Hematopoietic multipotent progenitor cell treated with erythropoietin and hydrocortisone succinate and interleukin-3 and kit ligand, for 17 days (in vitro differentiated cells): ENCODE results near the gene IL1A.

Experiments
- DNase-seq: peaks from one replicate; pipeline ENCODE4 v3.0.0-alpha.2; 2015; ENCODE audit warnings: low spot score

Gene IL1A

GRCh38 chr2:112792419-112792818 lies 8.1 kb upstream of the IL1A start:
- no peak for DNase-seq

- DNase-seq = no peak
Observed at GRCh38 chr2:112791693-112792230, 7.5 kb upstream of the IL1A start.

- DNase-seq = no peak
Observed at GRCh38 chr2:112791019-112791418, 6.7 kb upstream of the IL1A start.

GRCh38 chr2:112790305-112790704 lies 6.0 kb upstream of the IL1A start:
- DNase-seq = no peak

GRCh38 chr2:112789186-112789585 lies 4.9 kb upstream of the IL1A start:
- no peak for DNase-seq

- DNase-seq = no peak
Observed at GRCh38 chr2:112788653-112789052, 4.4 kb upstream of the IL1A start.

GRCh38 chr2:112787729-112788393 lies 3.6 kb upstream of the IL1A start:
- DNase-seq = no peak

GRCh38 chr2:112787294-112787693 lies 3.0 kb upstream of the IL1A start:
- no peak for DNase-seq

- no peak for DNase-seq
Observed at GRCh38 chr2:112783187-112783714, 1.0 kb downstream of the IL1A start.

GRCh38 chr2:112782234-112782799 lies 2.0 kb downstream of the IL1A start:
- no peak for DNase-seq

GRCh38 chr2:112779598-112779997 lies 4.7 kb downstream of the IL1A start:
- no peak for DNase-seq

GRCh38 chr2:112777036-112777435 lies 7.3 kb downstream of the IL1A start:
- no peak for DNase-seq

GRCh38 chr2:112776113-112776512 lies 8.2 kb downstream of the IL1A start:
- DNase-seq = no peak

- no peak for DNase-seq
Observed at GRCh38 chr2:112774536-112775285, 9.6 kb downstream of the IL1A start.

- DNase-seq = no peak
Observed at GRCh38 chr2:112773556-112773955, 10.7 kb downstream of the IL1A start.

GRCh38 chr2:112772911-112773475 lies 11.3 kb downstream of the IL1A start:
- DNase-seq = no peak

- no peak for DNase-seq
Observed at GRCh38 chr2:112772322-112772721, 12.0 kb downstream of the IL1A start.

- no peak for DNase-seq
Observed at GRCh38 chr2:112768432-112768831, 15.9 kb downstream of the IL1A start.

- no peak for DNase-seq
Observed at GRCh38 chr2:112767693-112768330, 16.5 kb downstream of the IL1A start.

- no peak for DNase-seq
Observed at GRCh38 chr2:112765251-112765650, 19.0 kb downstream of the IL1A start.

GRCh38 chr2:112764071-112765044 lies 19.9 kb downstream of the IL1A start, which contains the start of gene CKAP2L:
CKAP2L (minus strand) TSS chr2:112764609; CDS start chr2:112764598, 11 bp downstream.
- DNase-seq = peak; percentile 96
